GM12864 (cell line): ENCODE measurements around the gene FAM98B.

Experiments
- DNase-seq: peaks from one replicate; pipeline ENCODE4 v3.0.0-alpha.2; 2011; ENCODE audit warnings: low read depth
- H3K4me3 ChIP-seq: 2 replicates; pipeline ENCODE4 v1.5.1; 2011; ENCODE audit warnings: mild to moderate bottlenecking, low read depth, low read length, control low read depth
- TF ChIP-seq, protein P1 (sequence below): IDR thresholded peaks from 2 replicates; pipeline ENCODE4 v1.5.1; 2011; ENCODE audit warnings: low read depth, mild to moderate bottlenecking, moderate library complexity, low read length, control low read depth, inconsistent platforms; ENCODE audit errors: missing control alignments

Gene FAM98B

DNA sequence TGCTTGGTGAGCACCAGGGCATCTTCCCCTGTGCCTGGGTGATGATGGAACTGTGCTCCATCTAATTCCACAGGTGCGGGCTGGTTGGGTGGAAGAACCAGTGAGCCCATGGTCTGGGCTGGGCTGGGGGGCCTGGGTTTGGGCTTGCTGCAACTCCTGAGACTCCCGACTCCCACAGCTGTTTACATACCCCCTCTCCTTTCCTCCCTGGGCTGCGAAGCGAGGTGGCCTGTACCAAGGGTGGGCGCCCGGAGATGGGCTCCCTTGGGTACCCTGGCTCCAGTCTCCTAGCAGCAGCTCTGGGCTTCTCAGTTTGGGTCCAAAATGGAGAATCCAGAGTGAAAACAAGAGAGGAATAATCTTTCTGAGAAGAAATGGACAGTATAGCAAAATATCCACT lies 5.6 kb downstream of the FAM98B start:
- TF ChIP-seq, protein P1, sequence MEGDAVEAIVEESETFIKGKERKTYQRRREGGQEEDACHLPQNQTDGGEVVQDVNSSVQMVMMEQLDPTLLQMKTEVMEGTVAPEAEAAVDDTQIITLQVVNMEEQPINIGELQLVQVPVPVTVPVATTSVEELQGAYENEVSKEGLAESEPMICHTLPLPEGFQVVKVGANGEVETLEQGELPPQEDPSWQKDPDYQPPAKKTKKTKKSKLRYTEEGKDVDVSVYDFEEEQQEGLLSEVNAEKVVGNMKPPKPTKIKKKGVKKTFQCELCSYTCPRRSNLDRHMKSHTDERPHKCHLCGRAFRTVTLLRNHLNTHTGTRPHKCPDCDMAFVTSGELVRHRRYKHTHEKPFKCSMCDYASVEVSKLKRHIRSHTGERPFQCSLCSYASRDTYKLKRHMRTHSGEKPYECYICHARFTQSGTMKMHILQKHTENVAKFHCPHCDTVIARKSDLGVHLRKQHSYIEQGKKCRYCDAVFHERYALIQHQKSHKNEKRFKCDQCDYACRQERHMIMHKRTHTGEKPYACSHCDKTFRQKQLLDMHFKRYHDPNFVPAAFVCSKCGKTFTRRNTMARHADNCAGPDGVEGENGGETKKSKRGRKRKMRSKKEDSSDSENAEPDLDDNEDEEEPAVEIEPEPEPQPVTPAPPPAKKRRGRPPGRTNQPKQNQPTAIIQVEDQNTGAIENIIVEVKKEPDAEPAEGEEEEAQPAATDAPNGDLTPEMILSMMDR, result no peak
- no peak overlapping the region for H3K4me3 ChIP-seq
- no peak for DNase-seq

DNA sequence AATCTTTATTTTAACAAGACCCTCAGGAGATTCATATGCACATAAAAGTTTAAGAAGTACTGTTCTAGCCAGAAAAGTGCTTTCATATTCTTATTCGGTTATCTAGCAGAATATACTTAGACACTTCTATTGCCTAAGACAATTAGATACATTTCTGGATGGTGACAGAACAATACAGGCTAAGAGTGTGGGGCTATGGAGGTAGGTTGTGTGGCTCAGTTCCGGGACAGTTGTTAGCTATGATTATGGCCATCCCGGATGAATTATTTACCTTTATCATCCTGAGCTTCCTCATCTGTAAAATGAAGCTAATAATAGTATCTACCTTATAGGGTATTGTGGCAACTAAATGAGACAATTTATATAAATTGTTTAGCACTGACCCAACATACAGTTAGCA lies 6.6 kb downstream of the FAM98B start:
- no peak overlapping the region for H3K4me3 ChIP-seq
- TF ChIP-seq, protein P1, result no peak
- DNase-seq, result no peak

DNA sequence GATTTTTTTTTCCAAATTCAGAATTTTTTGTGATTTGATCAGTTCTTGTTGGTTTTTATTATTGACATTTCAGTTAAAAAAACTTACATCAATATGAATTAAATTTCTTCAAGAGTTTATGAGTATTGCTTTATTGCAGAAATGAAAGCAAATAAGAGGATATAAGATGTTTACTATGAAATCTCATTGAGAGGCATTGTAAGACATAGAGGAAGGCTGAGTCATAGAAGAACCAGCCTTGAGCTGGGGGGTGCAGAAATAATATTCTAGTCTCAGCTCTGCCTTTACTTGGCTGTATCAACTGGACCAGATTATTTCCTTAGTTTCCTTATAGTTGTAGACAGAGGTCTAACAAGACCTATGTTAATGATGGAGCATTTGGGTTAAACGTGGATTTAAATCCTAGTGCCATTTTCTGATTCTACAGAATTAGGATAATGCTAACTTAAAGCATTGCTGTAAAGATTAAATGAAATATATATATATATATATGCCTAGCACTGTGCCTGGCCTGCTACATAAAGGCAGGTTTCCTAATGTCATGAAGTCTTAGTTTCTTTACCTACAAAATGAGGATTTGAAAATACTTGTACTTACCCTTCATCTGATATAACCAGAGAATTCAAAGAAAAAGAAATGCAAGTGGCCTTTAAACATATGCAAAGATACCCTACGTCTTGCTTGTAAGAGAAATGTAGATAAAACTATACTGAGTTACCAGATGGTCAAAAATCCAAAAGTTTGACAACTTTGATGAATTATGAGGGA lies 7.3 kb downstream of the FAM98B start:
- TF ChIP-seq, protein P1, result no peak
- H3K4me3 ChIP-seq, result no peak overlapping the region
- DNase-seq, result no peak

DNA sequence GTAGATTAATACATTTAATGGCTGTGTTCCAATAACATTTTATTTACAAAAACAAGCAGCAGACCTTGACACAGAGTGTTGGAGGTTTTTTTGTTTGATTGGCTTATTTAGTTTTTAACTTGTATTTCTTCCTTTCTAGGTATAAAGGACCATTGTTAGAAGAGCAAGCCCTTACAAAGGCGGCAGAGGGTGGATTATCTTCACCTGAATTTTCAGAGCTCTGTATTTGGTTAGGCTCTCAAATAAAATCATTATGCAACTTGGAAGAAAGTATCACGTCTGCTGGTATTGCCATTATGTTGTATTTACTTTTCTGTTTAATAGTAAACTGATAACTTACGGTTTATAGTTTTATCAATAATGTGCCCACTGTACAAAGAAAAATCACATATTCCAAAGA lies 10.0 kb downstream of the FAM98B start:
- H3K4me3 ChIP-seq, result no peak overlapping the region
- TF ChIP-seq, protein P1, result no peak
- no peak for DNase-seq

DNA sequence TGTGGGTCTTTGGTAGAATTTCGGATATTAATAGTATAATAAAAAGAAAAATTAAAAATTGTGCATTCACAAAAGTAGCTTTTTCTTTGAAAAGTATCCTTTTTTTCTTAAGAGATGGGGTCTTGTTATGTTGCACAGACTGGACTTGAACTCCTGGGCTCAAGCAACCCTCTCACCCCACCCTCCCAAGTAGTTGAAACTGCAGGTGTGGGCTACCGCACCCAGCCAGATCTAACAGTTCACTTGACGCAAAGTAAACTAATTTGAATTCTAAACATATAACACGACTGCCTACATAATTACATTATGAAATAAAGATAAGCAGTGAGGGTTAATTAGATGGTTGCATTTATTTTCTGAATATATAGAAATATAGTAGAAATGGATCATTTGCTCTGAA lies 10.7 kb downstream of the FAM98B start:
- no peak for DNase-seq
- TF ChIP-seq, protein P1, result no peak
- no peak overlapping the region for H3K4me3 ChIP-seq

DNA sequence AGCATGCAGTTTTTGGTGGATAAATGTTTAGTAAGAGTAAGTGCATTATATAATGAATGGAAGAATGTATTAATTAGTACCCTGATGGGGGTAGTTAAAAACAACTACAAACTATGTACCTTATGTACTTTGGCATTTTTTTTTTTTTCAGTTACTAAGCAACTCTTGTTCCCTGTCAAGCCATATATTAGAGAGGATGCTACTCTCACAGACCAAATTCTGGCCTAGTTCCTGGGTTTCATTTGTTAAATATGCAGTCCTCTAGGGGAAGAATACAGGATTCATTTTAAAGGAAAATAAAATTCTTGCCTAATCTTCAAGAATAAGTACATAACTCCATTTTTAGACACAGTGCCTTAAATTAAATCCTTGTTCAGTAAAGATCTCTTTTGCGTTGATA lies 16.9 kb downstream of the FAM98B start:
- DNase-seq, result no peak
- no peak overlapping the region for H3K4me3 ChIP-seq
- TF ChIP-seq, protein P1, result no peak

DNA sequence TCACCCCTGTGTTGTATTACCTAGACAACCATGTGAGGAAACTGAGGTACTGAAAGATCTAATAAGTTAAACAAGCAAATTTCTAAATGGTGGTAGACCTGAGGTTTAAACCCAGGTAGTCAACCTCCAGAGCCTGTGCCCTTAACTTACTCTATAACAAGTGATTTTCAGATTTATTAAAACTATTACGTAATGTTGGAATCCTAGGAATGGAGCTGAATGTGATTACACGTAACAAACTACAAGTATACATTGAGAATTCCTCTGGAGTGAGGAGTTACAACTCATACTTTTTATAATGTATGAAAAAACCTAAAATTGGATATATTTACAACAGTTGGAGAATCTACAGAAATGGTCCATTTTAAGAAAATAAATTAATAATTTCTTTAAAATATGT lies 18.0 kb downstream of the FAM98B start:
- DNase-seq, result no peak
- H3K4me3 ChIP-seq, result no peak overlapping the region
- TF ChIP-seq, protein P1, result no peak
